Measurements from ENCODE around the gene CRIP3. TPM values are rescaled to one million over a fixed set of nuclear protein-coding genes. Genes with fewer than 3 reads are reported as not detected.
A peak's percentile ranks its signal among the peaks of the same experiment; 100 is the strongest.

The CRIP3 gene
- total and polyA plus RNA-seq, 8 donors, result 0.37 to 1.6 (median 0.92) TPM; not detected in 5

- peaks cover 0 to 9% (median 4%) of the 10 kb centered on the region in 4 donors for H3K4me1 ChIP-seq
- no peaks in the 10 kb centered on the region for H3K36me3 ChIP-seq
- intact Hi-C loops (cut with DNase I; ENCODE audit: low total_unique reads), result no loop called here
- no peak overlapping the region for H3K27ac ChIP-seq
- no peak for DNase-seq
- no peaks in the 10 kb centered on the region for H3K9me3 ChIP-seq
- peaks cover 6 to 54% (median 28%) of the 10 kb centered on the region in 3 donors for H3K27me3 ChIP-seq
- H3K4me3 ChIP-seq, result no peak overlapping the region
- WGBS, 5 donors, result 89 to 98% (median 96%) methylated on average over 6 of the region's 6 CpGs
- no peak for TF ChIP-seq POLR2A (IDR thresholded peaks at IDR 0.05)
- TF ChIP-seq EP300 (IDR thresholded peaks at IDR 0.05), result no peak
- no peak for TF ChIP-seq CTCF (IDR thresholded peaks at IDR 0.05)
- no peak for TF ChIP-seq POLR2AphosphoS5 (IDR thresholded peaks at IDR 0.05)
These were observed 22.1 kb downstream of the CRIP3 start for GRCh38 chr6:43286456-43286979.

GRCh38 chr6:43285832-43286231, 22.8 kb downstream of the CRIP3 start:
- WGBS, 5 donors, result 74 to 93% (median 75%) methylated on average over 2 to 5 of the region's 5 CpGs
- Histone ChIP-seq H3K9me3 (no peaks in the 10 kb centered on the region), H3K36me3 (no peaks in the 10 kb centered on the region), H3K4me3 (no peak overlapping the region), H3K27me3 (peaks cover 6 to 54% (median 28%) of the 10 kb centered on the region in 3 donors), H3K27ac (no peak overlapping the region), H3K4me1 (peaks cover 0 to 9% (median 4%) of the 10 kb centered on the region in 4 donors)
- TF ChIP-seq POLR2A (IDR thresholded peaks at IDR 0.05) (no peak), CTCF (IDR thresholded peaks at IDR 0.05) (no peak), EP300 (IDR thresholded peaks at IDR 0.05) (no peak), POLR2AphosphoS5 (IDR thresholded peaks at IDR 0.05) (no peak)
- DNase-seq, result no peak
- intact Hi-C loops (cut with DNase I; ENCODE audit: low total_unique reads), result no loop called here

- intact Hi-C loops (cut with DNase I; ENCODE audit: low total_unique reads), result no loop called here
- H3K27ac ChIP-seq, result no peak overlapping the region
- H3K4me1 ChIP-seq, result peaks cover 0 to 9% (median 4%) of the 10 kb centered on the region in 4 donors
- H3K9me3 ChIP-seq, result no peaks in the 10 kb centered on the region
- H3K27me3 ChIP-seq, result peaks cover 6 to 54% (median 28%) of the 10 kb centered on the region in 3 donors
- H3K4me3 ChIP-seq, result peak overlapping the region in 2 of 4 donors; percentile 13 to 22
- 5 to 10% (median 6%) methylated on average over 34 to 83 of the region's 83 CpGs for WGBS, 5 donors
- peak in 1 of 2 donors; percentile 64 for DNase-seq
- no peaks in the 10 kb centered on the region for H3K36me3 ChIP-seq
- TF ChIP-seq EP300 (IDR thresholded peaks at IDR 0.05) (no peak), CTCF (IDR thresholded peaks at IDR 0.05) (no peak), POLR2AphosphoS5 (IDR thresholded peaks at IDR 0.05) (no peak), POLR2A (IDR thresholded peaks at IDR 0.05) (no peak)
These were observed 23.4 kb downstream of the CRIP3 start for GRCh38 chr6:43284991-43285781.

GRCh38 chr6:43283905-43284304, 24.7 kb downstream of the CRIP3 start:
- Histone ChIP-seq H3K36me3 (no peaks in the 10 kb centered on the region), H3K27ac (no peak overlapping the region), H3K27me3 (peaks cover 6 to 58% (median 28%) of the 10 kb centered on the region in 3 donors), H3K9me3 (no peaks in the 10 kb centered on the region), H3K4me3 (no peak overlapping the region), H3K4me1 (peaks cover 0 to 9% (median 4%) of the 10 kb centered on the region in 4 donors)
- 65 to 88% (median 72%) methylated on average over 19 to 27 of the region's 27 CpGs for WGBS, 5 donors
- intact Hi-C loops (cut with DNase I; ENCODE audit: low total_unique reads), result no loop called here
- DNase-seq, result no peak
- no peak for TF ChIP-seq POLR2AphosphoS5 (IDR thresholded peaks at IDR 0.05)
- TF ChIP-seq CTCF (IDR thresholded peaks at IDR 0.05), result no peak
- no peak for TF ChIP-seq POLR2A (IDR thresholded peaks at IDR 0.05)
- TF ChIP-seq EP300 (IDR thresholded peaks at IDR 0.05), result no peak

All from stomach (tissue), 9 donors.